Left lobe of liver (tissue), 2 donors: ENCODE data around the gene CHAF1B. TPM values are rescaled to one million over a fixed set of nuclear protein-coding genes. Genes with fewer than 3 reads are reported as not detected.
A peak's percentile ranks its signal among the peaks of the same experiment; 100 is the strongest.

Source experiments
- ATAC-seq: fragments of 200-7000 bp; cut with Tn5 transposase; one replicate; pipeline ENCODE4 v1.9.1; 2020; ENCODE audit warnings: mild to moderate bottlenecking, moderate library complexity
- DNase-seq: peaks from one replicate; pipeline ENCODE4 v3.0.0-alpha.2; 2020; ENCODE audit warnings: low spot score
- total RNA-seq: library from RNA; stranded (reverse); gene quantifications from one replicate; pipeline ENCODE4 v1.2.1, GENCODE V29; 2021
- donor health status: DM: no; HTN: no; CAD: no; lungs with moderate emphysema.
- donor health status: DM: no; HTN: yes; CAD: no.

The CHAF1B gene
- total RNA-seq, 1 donor from 2014 or later = 0.43 TPM

- ATAC-seq (no peak), DNase-seq (no peak)
Observed at GRCh38 chr21:36423771-36424433, 38.7 kb downstream of the CHAF1B start.

- no peak for DNase-seq
Observed at GRCh38 chr21:36424592-36424991, 39.4 kb downstream of the CHAF1B start.

GRCh38 chr21:36425286-36425685 is 40.1 kb downstream of the CHAF1B start:
- no peak for ATAC-seq

More at GRCh38 chr21:36424592-36424991, 39.4 kb downstream of the CHAF1B start:
- ATAC-seq = no peak

GRCh38 chr21:36427502-36427901 is 42.3 kb downstream of the CHAF1B start:
- no peak for DNase-seq
- no peak for ATAC-seq

More at GRCh38 chr21:36425286-36425685, 40.1 kb downstream of the CHAF1B start:
- no peak for DNase-seq

- no peak for ATAC-seq
Observed at GRCh38 chr21:36428761-36429432, 43.7 kb downstream of the CHAF1B start.

GRCh38 chr21:36429947-36430546 is 44.9 kb downstream of the CHAF1B start:
- ATAC-seq (peak; percentile 79), DNase-seq (peak; percentile 47)

More at GRCh38 chr21:36428761-36429432, 43.7 kb downstream of the CHAF1B start:
- no peak for DNase-seq

GRCh38 chr21:36430841-36431240 is 45.6 kb downstream of the CHAF1B start:
- no peak for DNase-seq

GRCh38 chr21:36431252-36431651 is 46.1 kb downstream of the CHAF1B start:
- DNase-seq (no peak), ATAC-seq (no peak)

More at GRCh38 chr21:36430841-36431240, 45.6 kb downstream of the CHAF1B start:
- ATAC-seq = no peak

GRCh38 chr21:36433059-36433709 is 48.0 kb downstream of the CHAF1B start:
- no peak for ATAC-seq
- DNase-seq = no peak

GRCh38 chr21:36434144-36434543 is 49.0 kb downstream of the CHAF1B start:
- ATAC-seq = no peak
- no peak for DNase-seq

- DNase-seq = no peak
- ATAC-seq = no peak
Observed at GRCh38 chr21:36436829-36437744, 51.9 kb downstream of the CHAF1B start.

- peak; percentile 27 for ATAC-seq
- no peak for DNase-seq
Observed at GRCh38 chr21:36437745-36438128, 52.5 kb downstream of the CHAF1B start.

GRCh38 chr21:36441715-36442114 is 56.5 kb downstream of the CHAF1B start:
- no peak for DNase-seq
- ATAC-seq = no peak

- ATAC-seq = no peak
- no peak for DNase-seq
Observed at GRCh38 chr21:36446301-36446700, 61.1 kb downstream of the CHAF1B start.

- ATAC-seq = no peak
Observed at GRCh38 chr21:36450511-36450910, 65.3 kb downstream of the CHAF1B start.

GRCh38 chr21:36451506-36451905 is 66.3 kb downstream of the CHAF1B start:
- DNase-seq (no peak), ATAC-seq (no peak)

More at GRCh38 chr21:36450511-36450910, 65.3 kb downstream of the CHAF1B start:
- DNase-seq = no peak

- ATAC-seq = no peak
- DNase-seq = no peak
Observed at GRCh38 chr21:36452281-36452825, 67.2 kb downstream of the CHAF1B start.

GRCh38 chr21:36454093-36454531 is 68.9 kb downstream of the CHAF1B start:
- DNase-seq = no peak
- ATAC-seq = no peak

GRCh38 chr21:36454706-36455105 is 69.5 kb downstream of the CHAF1B start:
- ATAC-seq (no peak), DNase-seq (no peak)
